Stimulated activated CD4-positive, alpha-beta T cell treated with anti-CD3 and anti-CD28 coated beads, TNF-alpha, amount 100 ng/mL, for 1 hour (primary cell): ENCODE measurements around the gene SLC10A7.

Experiments used
- DNase-seq, 3 donors: peaks; one replicate each; pipeline ENCODE4 v3.0.0-alpha.2; 2020; ENCODE audit warnings: low read depth in 3 of 3, low spot score in 1 of 3

The SLC10A7 gene

GRCh38 chr4:146222313-146222712 is 299.4 kb downstream of the SLC10A7 start:
- DNase-seq, result no peak

DNA sequence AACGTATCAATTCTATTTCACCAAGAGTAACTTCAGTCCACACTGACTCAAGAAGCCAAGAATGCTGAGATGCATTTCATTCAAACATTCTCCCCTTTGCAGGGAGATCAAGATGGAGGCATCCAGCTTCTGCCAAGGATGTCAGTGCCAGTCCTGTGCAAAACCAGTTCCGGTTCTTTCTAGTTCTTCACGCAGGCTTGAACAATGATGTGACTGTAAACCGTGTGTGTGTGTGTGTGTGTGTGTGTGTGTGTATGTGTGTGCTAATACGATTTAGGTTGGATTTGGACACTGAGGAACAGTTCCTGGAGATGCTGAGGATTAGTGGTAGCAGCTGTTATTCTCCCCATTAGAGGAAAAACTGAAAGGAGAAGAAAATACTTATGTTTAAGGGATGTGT is 307.5 kb downstream of the SLC10A7 start, which contains the start of gene REELD1:
TSS of gene REELD1 (plus strand) at position 301 of the 400 bp plus-strand sequence. CDS start 2,415 bp downstream, outside the sequence.
- no peak for DNase-seq

- DNase-seq, result no peak
Measured at GRCh38 chr4:146212781-146213180, 309.0 kb downstream of the SLC10A7 start.

- no peak for DNase-seq
Measured at GRCh38 chr4:146211440-146211839, 310.3 kb downstream of the SLC10A7 start.

- no peak for DNase-seq
Measured at GRCh38 chr4:146210890-146211289, 310.9 kb downstream of the SLC10A7 start.

GRCh38 chr4:146207410-146207809 is 314.3 kb downstream of the SLC10A7 start:
- no peak for DNase-seq
